ENCODE measurements around the gene BRD9.
"Not testable (repeated sequence)": the region's sequence is repeated elsewhere in the genome, so short reads cannot be mapped to it uniquely, and the experiment has no call there.

Gene BRD9

GRCh38 chr5:882253-883183 is 10.1 kb downstream of the BRD9 start:
- Histone ChIP-seq H3K27ac (ENCODE audit: low read depth, low read length, poor library complexity, severe bottlenecking) (no peak overlapping the region), H2AFZ (ENCODE audit: low read length) (no peak overlapping the region), H3K36me3 (ENCODE audit: insufficient read depth, low read length) (peaks cover 77% of the 10 kb centered on the region), H3K79me2 (ENCODE audit: insufficient read depth, low read length) (no peaks in the 10 kb centered on the region), H3K4me2 (ENCODE audit: low read length) (no peak overlapping the region), H4K20me1 (ENCODE audit: insufficient read depth, low read length) (no peaks in the 10 kb centered on the region), H3K9me3 (ENCODE audit: low read length) (no peaks in the 10 kb centered on the region), H3K9ac (ENCODE audit: low read length) (no peak overlapping the region), H3K27me3 (ENCODE audit: insufficient read depth, low read length) (no peaks in the 10 kb centered on the region), H3K4me3 (ENCODE audit: low read depth, low read length, poor library complexity, severe bottlenecking) (no peak overlapping the region), H3K9me2 (ENCODE audit: low read depth, low read length) (no peaks in the 10 kb centered on the region), H3F3A (ENCODE audit: insufficient read depth, low read length) (no peaks in the 10 kb centered on the region), H3K4me1 (ENCODE audit: insufficient read depth, low read length, severe bottlenecking) (no peaks in the 10 kb centered on the region)
- TF ChIP-seq CTCF (IDR thresholded peaks at IDR 0.05; ENCODE audit: low read length) (no peak), EZH2 (IDR thresholded peaks at IDR 0.05; ENCODE audit: borderline replicate concordance, low read length) (no peak)

GRCh38 chr5:881551-881935 is 11.1 kb downstream of the BRD9 start:
- Histone ChIP-seq H4K20me1 (ENCODE audit: insufficient read depth, low read length) (no peaks in the 10 kb centered on the region), H3K4me3 (ENCODE audit: low read depth, low read length, poor library complexity, severe bottlenecking) (no peak overlapping the region), H3K27ac (ENCODE audit: low read depth, low read length, poor library complexity, severe bottlenecking) (no peak overlapping the region), H3F3A (ENCODE audit: insufficient read depth, low read length) (no peaks in the 10 kb centered on the region), H3K4me1 (ENCODE audit: insufficient read depth, low read length, severe bottlenecking) (no peaks in the 10 kb centered on the region), H3K36me3 (ENCODE audit: insufficient read depth, low read length) (peaks cover 77% of the 10 kb centered on the region), H3K79me2 (ENCODE audit: insufficient read depth, low read length) (no peaks in the 10 kb centered on the region), H3K4me2 (ENCODE audit: low read length) (no peak overlapping the region), H2AFZ (ENCODE audit: low read length) (no peak overlapping the region), H3K9me2 (ENCODE audit: low read depth, low read length) (no peaks in the 10 kb centered on the region), H3K9ac (ENCODE audit: low read length) (no peak overlapping the region), H3K27me3 (ENCODE audit: insufficient read depth, low read length) (no peaks in the 10 kb centered on the region), H3K9me3 (ENCODE audit: low read length) (no peaks in the 10 kb centered on the region)
- TF ChIP-seq CTCF (IDR thresholded peaks at IDR 0.05; ENCODE audit: low read length) (no peak), EZH2 (IDR thresholded peaks at IDR 0.05; ENCODE audit: borderline replicate concordance, low read length) (no peak)

- Histone ChIP-seq H3F3A (ENCODE audit: insufficient read depth, low read length) (no peaks in the 10 kb centered on the region), H3K9ac (ENCODE audit: low read length) (no peak overlapping the region), H3K36me3 (ENCODE audit: insufficient read depth, low read length) (peaks cover 76% of the 10 kb centered on the region), H3K9me2 (ENCODE audit: low read depth, low read length) (no peaks in the 10 kb centered on the region), H3K4me2 (ENCODE audit: low read length) (no peak overlapping the region), H3K27me3 (ENCODE audit: insufficient read depth, low read length) (no peaks in the 10 kb centered on the region), H4K20me1 (ENCODE audit: insufficient read depth, low read length) (no peaks in the 10 kb centered on the region), H3K27ac (ENCODE audit: low read depth, low read length, poor library complexity, severe bottlenecking) (no peak overlapping the region), H3K4me3 (ENCODE audit: low read depth, low read length, poor library complexity, severe bottlenecking) (no peak overlapping the region), H3K9me3 (ENCODE audit: low read length) (no peaks in the 10 kb centered on the region), H3K4me1 (ENCODE audit: insufficient read depth, low read length, severe bottlenecking) (no peaks in the 10 kb centered on the region), H2AFZ (ENCODE audit: low read length) (no peak overlapping the region), H3K79me2 (ENCODE audit: insufficient read depth, low read length) (no peaks in the 10 kb centered on the region)
- TF ChIP-seq CTCF (IDR thresholded peaks at IDR 0.05; ENCODE audit: low read length): no peak
- TF ChIP-seq EZH2 (IDR thresholded peaks at IDR 0.05; ENCODE audit: borderline replicate concordance, low read length): no peak
Measured at GRCh38 chr5:880816-881550, 11.6 kb downstream of the BRD9 start.

- H3F3A ChIP-seq (ENCODE audit: insufficient read depth, low read length); H3K9me2 ChIP-seq (ENCODE audit: low read depth, low read length); H3K4me2 ChIP-seq (ENCODE audit: low read length); H3K4me1 ChIP-seq (ENCODE audit: insufficient read depth, low read length, severe bottlenecking); H3K9ac ChIP-seq (ENCODE audit: low read length); H3K27ac ChIP-seq (ENCODE audit: low read depth, low read length, poor library complexity, severe bottlenecking); H4K20me1 ChIP-seq (ENCODE audit: insufficient read depth, low read length); H3K9me3 ChIP-seq (ENCODE audit: low read length); H3K79me2 ChIP-seq (ENCODE audit: insufficient read depth, low read length); H3K4me3 ChIP-seq (ENCODE audit: low read depth, low read length, poor library complexity, severe bottlenecking); H3K27me3 ChIP-seq (ENCODE audit: insufficient read depth, low read length); H2AFZ ChIP-seq (ENCODE audit: low read length): not testable (repeated sequence)
- H3K36me3 ChIP-seq (ENCODE audit: insufficient read depth, low read length): peaks cover 74% of the 10 kb centered on the region
Measured at GRCh38 chr5:878677-879076, 13.9 kb downstream of the BRD9 start.
